HG02588 (cell line): ENCODE data around the gene SLC6A18.
"Not testable (repeated sequence)": the region's sequence is repeated elsewhere in the genome, so short reads cannot be mapped to it uniquely, and the experiment has no call there.

Source experiments
- ATAC-seq: cut with Tn5 transposase; IDR thresholded peaks from one replicate; pipeline ENCODE4 v1.9.1; 2021; ENCODE audit warnings: mild to moderate bottlenecking, moderate library complexity; ENCODE audit not compliant: unreplicated experiment

Gene SLC6A18

DNA sequence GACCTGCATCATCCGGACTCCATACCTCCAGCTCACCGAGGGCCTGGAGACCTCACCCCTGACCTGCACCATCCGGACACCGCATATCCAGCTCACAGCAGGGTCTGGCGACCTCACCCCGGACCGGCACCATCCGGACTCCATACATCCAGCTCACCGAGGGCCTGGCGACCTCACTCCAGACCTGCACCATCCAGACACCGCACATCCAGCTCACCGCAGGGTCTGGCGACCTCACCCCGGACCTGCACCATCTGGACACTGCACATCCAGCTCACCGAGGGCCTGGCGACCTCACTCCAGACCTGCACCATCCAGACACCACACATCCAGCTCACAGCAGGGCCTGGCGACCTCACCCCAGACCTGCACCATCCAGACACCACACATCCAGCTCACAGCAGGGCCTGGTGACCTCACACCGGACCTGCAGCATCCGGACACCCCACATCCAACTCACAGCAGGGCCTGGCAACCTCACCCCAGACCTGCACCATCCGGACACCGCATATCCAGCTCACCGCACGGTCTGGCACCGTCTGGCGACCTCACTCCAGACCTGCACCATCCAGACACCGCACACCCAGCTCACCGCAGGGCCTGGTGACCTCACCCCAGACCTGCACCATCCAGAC is 59.3 kb downstream of the SLC6A18 start:
- not testable (repeated sequence) for ATAC-seq

DNA sequence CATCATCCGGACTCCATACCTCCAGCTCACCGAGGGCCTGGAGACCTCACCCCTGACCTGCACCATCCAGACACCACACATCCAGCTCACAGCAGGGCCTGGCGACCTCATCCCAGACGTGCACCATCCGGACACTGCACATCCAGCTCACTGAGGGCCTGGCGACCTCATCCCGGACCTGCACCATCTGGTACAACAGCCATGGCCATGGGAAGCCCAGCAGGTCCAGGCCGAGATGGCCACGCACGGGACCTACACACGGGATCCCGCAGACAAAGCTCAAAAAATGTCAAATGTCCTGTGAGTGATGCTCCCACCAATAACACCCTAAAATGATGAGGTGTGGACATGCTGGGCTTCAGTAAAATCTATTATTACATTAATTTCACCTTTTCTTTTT is 60.0 kb downstream of the SLC6A18 start:
- ATAC-seq = no peak

DNA sequence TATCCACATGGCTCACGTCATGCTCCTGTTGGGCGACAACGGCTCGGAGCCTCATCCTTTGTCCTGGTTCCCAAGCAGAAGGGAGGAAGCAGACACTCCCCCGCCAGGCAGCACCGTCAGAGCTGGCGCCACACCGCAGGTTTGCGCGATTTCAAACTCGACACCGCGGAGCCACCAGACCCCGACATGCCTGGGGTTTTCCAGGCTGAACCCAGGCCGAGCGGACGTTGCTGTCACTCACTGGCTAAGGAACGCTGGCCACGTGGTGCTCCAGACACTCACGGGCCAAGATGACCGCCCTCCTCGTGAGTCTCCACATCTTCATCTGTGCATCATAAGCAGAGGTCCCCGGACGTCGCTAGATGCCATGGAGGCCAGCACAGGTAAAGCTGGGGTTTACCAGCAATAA is 60.7 kb downstream of the SLC6A18 start:
- no peak for ATAC-seq

DNA sequence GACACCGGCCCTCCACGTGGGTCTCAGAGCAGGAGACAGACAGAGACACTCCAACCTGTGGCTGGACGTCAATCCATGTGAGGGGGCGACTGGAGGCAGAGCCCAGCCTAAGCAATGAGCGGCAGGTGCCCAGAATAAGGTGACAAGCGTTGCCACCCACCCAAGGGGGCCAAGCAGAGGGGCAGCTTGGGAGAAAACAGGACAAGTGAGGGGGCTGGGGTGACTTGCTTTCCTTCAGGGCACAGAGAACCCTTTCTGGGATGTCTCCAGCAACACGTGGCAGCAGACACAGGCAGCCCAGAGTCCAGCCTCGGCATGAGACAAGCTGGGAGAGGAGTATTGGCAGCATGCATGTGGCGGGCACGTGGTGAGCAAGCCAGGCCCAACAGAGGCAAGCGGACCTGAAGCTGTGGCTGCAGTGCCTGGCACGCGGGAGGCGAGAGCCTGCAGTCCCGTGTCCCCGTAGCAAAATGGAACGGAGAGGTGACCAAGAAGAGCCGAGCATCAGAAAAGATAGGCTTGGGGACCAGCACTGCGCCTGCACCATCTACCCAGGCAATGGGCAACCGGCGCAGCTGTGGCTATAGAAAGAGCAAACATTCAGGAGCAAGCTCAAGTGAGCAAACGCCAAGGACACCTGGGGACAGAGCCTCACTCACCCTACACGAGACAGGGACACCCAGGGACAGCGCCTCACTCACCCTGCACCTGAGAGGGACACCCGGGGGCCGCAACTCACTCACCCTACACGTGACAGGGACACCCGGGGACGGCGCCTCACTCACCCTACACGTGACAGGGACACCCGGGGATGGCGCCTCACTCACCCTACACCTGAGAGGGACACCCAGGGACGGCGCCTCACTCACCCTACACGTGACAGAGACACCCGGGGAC is 63.5 kb downstream of the SLC6A18 start:
- ATAC-seq = no peak

DNA sequence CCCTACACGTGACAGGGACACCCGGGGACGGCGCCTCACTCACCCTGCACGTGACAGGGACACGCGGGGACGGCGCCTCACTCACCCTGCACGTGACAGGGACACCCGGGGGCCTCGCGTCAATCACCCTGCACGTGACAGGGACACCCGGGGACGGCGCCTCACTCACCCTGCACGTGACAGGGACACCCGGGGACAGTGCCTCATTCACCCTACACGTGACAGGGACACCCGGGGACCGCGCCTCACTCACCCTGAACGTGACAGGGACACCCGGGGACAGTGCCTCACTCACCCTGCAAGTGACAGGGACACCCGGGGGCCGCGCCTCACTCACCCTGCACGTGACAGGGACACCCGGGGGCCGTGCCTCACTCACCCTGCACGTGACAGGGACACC is 64.4 kb downstream of the SLC6A18 start:
- not testable (repeated sequence) for ATAC-seq

DNA sequence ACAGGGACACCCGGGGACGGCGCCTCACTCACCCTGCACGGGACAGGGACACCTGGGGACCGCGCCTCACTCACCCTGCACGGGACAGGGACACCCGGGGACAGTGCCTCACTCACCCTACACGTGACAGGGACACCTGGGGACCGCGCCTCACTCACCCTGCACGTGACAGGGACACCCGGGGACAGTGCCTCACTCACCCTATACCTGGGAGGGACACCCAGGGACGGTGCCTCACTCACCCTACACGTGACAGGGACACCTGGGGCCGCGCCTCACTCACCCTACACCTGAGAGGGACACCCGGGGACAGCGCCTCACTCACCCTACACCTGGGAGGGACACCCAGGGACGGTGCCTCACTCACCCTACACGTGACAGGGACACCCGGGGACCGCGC is 65.8 kb downstream of the SLC6A18 start:
- ATAC-seq = not testable (repeated sequence)

DNA sequence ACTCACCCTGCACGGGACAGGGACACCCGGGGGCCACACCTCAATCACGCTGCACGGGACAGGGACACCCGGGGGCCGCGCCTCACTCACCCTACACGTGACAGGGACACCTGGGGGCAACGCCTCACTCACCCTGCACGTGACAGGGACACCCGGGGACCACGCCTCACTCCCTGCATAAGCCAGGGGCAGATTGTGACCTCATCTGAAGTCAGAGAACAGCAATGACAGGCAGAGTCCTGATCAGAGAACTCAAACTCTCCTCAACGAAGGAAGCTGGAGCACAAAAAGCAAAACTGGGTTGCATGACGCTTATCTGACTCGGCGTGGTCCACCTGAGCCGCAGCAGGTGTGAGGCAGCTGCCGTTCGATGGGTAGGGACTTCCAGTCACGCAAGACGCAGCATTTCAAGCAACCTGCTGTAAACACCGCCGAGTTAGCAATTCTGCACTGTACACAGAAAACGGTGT is 66.5 kb downstream of the SLC6A18 start:
- no peak for ATAC-seq

DNA sequence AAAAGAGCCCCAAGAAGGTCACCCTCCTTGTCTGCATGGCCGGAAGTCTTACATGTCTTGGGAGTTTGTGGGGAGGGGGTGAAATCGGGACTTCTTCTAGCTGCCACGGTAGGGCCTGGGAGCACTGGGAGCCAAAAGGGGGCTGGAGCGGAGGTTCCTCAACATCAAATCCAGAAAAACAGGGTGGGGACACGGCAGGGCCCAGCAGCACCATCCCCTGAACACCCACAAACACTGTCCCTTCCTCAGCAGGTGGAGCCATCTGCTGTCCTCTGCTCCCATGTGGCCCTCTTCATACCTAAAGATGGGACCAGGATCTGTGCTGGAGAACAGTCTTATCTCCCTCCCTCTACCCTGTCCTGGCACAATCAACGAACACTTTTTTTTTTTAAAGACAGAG is 67.0 kb downstream of the SLC6A18 start:
- no peak for ATAC-seq

DNA sequence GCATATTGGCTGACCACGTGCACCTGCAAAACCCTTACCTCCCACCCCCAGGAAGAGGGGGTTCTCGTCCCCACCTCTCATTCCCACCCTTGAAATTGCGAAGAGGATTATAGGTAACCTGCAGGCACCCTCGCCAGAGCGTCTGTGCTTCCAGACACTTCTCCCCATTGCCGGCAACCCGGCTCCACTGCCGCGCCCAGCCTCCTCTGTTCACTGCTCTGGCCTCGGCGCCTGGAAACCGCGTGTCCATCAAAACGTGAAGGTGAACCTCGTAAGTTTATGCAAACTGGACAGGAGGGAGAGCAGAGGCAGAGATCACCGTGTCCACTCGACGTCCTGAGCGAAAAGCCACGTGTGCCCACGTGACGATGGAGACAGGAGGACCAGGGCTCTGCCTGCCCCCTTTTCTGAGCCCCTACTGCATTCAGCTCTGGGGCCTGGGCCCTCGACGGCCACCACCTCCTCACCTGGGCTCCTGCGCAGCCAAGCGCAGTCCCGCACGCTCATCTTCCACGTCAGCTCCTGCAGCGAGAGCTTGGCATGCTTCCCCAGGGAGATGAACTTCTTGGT is 67.8 kb downstream of the SLC6A18 start:
- no peak for ATAC-seq

DNA sequence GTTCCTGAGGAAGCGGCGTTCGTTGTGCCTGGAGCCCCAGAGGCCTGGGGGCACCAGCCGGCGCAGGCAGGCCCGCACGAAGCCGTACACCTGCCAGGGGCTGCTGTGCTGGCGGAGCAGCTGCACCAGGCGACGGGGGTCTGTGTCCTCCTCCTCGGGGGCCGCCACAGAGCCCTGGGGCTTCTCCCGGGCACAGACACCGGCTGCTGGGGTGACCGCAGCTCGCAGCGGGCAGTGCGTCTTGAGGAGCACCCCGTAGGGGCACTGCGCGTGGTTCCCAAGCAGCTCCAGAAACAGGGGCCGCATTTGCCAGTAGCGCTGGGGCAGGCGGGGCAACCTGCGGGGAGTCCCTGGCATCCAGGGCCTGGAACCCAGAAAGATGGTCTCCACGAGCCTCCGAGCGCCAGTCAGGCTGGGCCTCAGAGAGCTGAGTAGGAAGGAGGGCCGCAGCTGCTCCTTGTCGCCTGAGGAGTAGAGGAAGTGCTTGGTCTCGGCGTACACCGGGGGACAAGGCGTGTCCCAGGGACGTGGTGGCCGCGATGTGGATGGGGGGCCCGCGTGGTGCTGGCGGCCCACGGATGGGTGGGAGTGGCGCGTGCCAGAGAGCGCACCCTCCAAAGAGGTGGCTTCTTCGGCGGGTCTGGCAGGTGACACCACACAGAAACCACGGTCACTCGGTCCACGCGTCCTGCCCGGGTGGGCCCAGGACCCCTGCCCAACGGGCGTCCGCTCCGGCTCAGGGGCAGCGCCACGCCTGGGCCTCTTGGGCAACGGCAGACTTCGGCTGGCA is 68.4 kb downstream of the SLC6A18 start:
- ATAC-seq = no peak

DNA sequence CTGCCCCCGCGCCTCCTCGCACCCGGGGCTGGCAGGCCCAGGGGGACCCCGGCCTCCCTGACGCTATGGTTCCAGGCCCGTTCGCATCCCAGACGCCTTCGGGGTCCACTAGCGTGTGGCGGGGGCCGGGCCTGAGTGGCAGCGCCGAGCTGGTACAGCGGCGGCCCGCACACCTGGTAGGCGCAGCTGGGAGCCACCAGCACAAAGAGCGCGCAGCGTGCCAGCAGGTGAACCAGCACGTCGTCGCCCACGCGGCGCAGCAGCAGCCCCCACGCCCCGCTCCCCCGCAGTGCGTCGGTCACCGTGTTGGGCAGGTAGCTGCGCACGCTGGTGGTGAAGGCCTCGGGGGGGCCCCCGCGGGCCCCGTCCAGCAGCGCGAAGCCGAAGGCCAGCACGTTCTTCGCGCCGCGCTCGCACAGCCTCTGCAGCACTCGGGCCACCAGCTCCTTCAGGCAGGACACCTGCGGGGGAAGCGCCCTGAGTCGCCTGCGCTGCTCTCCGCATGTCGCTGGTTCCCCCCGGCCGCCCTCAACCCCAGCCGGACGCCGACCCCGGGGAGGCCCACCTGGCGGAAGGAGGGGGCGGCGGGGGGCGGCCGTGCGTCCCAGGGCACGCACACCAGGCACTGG is 69.1 kb downstream of the SLC6A18 start:
- ATAC-seq = no peak

DNA sequence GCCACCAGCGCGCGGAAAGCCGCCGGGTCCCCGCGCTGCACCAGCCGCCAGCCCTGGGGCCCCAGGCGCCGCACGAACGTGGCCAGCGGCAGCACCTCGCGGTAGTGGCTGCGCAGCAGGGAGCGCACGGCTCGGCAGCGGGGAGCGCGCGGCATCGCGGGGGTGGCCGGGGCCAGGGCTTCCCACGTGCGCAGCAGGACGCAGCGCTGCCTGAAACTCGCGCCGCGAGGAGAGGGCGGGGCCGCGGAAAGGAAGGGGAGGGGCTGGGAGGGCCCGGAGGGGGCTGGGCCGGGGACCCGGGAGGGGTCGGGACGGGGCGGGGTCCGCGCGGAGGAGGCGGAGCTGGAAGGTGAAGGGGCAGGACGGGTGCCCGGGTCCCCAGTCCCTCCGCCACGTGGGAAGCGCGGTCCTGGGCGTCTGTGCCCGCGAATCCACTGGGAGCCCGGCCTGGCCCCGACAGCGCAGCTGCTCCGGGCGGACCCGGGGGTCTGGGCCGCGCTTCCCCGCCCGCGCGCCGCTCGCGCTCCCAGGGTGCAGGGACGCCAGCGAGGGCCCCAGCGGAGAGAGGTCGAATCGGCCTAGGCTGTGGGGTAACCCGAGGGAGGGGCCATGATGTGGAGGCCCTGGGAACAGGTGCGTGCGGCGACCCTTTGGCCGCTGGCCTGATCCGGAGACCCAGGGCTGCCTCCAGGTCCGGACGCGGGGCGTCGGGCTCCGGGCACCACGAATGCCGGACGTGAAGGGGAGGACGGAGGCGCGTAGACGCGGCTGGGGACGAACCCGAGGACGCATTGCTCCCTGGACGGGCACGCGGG is 69.9 kb downstream of the SLC6A18 start, which contains the start of gene TERT:
TERT (minus strand) TSS at position 234 of the 815 bp plus-strand sequence; CDS start at position 155, 79 bp downstream.
- no peak for ATAC-seq

DNA sequence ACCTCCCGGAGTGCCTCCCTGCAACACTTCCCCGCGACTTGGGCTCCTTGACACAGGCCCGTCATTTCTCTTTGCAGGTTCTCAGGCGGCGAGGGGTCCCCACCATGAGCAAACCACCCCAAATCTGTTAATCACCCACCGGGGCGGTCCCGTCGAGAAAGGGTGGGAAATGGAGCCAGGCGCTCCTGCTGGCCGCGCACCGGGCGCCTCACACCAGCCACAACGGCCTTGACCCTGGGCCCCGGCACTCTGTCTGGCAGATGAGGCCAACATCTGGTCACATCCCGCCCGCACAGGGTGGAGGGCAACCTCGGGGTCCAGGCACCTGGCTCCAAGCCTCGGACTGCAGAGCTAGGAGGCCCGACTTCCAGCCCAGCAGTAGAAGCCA is 70.5 kb downstream of the SLC6A18 start:
- ATAC-seq = no peak
